GM23248 (cell line): ENCODE measurements around the gene ULBP3. TPM values are rescaled to one million over a fixed set of nuclear protein-coding genes. Genes with fewer than 3 reads are reported as not detected.

ENCODE experiments used
- DNase-seq: peaks from one replicate; pipeline ENCODE4 v3.0.0-alpha.2; 2015
- H2AFZ ChIP-seq: fragments of 200-600 bp; sonication (generic); 2 replicates; pipeline ENCODE4 v1.6.1; 2016; ENCODE audit warnings: antibody characterized with exemption
- H3F3A ChIP-seq: fragments of 200-600 bp; sonication (generic); 2 replicates; pipeline ENCODE4 v1.6.1; 2016; ENCODE audit warnings: mild to moderate bottlenecking, antibody characterized with exemption, mixed run types; ENCODE audit not compliant: insufficient read depth
- H3K27ac ChIP-seq: fragments of 200-600 bp; sonication (generic); 2 replicates; pipeline ENCODE4 v1.5.1; 2016; ENCODE audit warnings: mild to moderate bottlenecking
- H3K27me3 ChIP-seq: fragments of 200-600 bp; sonication (generic); replicated peaks from 2 replicates; pipeline ENCODE4 v1.6.1; 2016; ENCODE audit warnings: mild to moderate bottlenecking; ENCODE audit not compliant: insufficient read depth
- H3K36me3 ChIP-seq: fragments of 200-600 bp; sonication (generic); 2 replicates; pipeline ENCODE4 v1.6.1; 2016; ENCODE audit warnings: low read depth, mild to moderate bottlenecking
- H3K4me1 ChIP-seq: fragments of 200-600 bp; sonication (generic); 2 replicates; pipeline ENCODE4 v1.6.1; 2016; ENCODE audit warnings: mild to moderate bottlenecking; ENCODE audit not compliant: insufficient read depth
- H3K4me2 ChIP-seq: fragments of 200-600 bp; sonication (generic); one replicate; pipeline ENCODE4 v1.6.1; 2016; ENCODE audit warnings: mild to moderate bottlenecking; ENCODE audit not compliant: unreplicated experiment
- H3K4me3 ChIP-seq: fragments of 200-600 bp; sonication (generic); 2 replicates; pipeline ENCODE4 v1.5.1; 2016; ENCODE audit warnings: mild to moderate bottlenecking
- H3K79me2 ChIP-seq: fragments of 200-600 bp; sonication (generic); 2 replicates; pipeline ENCODE4 v1.6.1; 2016; ENCODE audit warnings: mild to moderate bottlenecking; ENCODE audit not compliant: insufficient read depth
- H3K9ac ChIP-seq: fragments of 200-600 bp; sonication (generic); 2 replicates; pipeline ENCODE4 v1.6.1; 2016; ENCODE audit warnings: mild to moderate bottlenecking
- H3K9me2 ChIP-seq: fragments of 200-600 bp; sonication (generic); 2 replicates; pipeline ENCODE4 v1.6.1; 2016; ENCODE audit warnings: mixed run types, mild to moderate bottlenecking, moderate library complexity; ENCODE audit not compliant: insufficient read depth
- H3K9me3 ChIP-seq: fragments of 200-600 bp; sonication (generic); one replicate; pipeline ENCODE4 v1.6.1; 2017; ENCODE audit warnings: low read depth
- H4K20me1 ChIP-seq: fragments of 200-600 bp; sonication (generic); 2 replicates; pipeline ENCODE4 v1.6.0; 2016; ENCODE audit not compliant: insufficient read depth
- EZH2 ChIP-seq: fragments of 200-600 bp; sonication (generic); IDR thresholded peaks from 2 replicates; pipeline ENCODE4 v1.6.1; 2018; ENCODE audit warnings: antibody characterized with exemption, mild to moderate bottlenecking; ENCODE audit not compliant: insufficient read depth, poor library complexity, severe bottlenecking
- EZH2phosphoT487 ChIP-seq: fragments of 200-600 bp; sonication (generic); IDR thresholded peaks from 2 replicates; pipeline ENCODE4 v1.6.1; 2018; ENCODE audit warnings: antibody characterized with exemption, moderate library complexity, mild to moderate bottlenecking, low read depth; ENCODE audit not compliant: insufficient read depth
- WGBS, 2 experiments: methylation state at CpG; one replicate each; pipeline ENCODE4 v1.1.6; 2015 to 2017; ENCODE audit warnings: low lambda C conversion rate in 2 of 2, low coverage in 1 of 2; ENCODE audit errors: missing lambda C conversion rate in 2 of 2; 5-methylcytosine and 5-hydroxymethylcytosine counted together
- in situ Hi-C: fragments of 300-500 bp; cut with MboI; formaldehyde crosslinking; loops from 2 replicates; pipeline ENCODE4 v1.15.0; 2020
- polyA plus RNA-seq: library from polyadenylated mRNA; unstranded; fragments of >200 nt; fragmentation: Nextera tagmentation; extraction: Ambion mirVana; gene quantifications from 2 replicates; pipeline ENCODE4 v1.2.1, GENCODE V29; 2016
- total RNA-seq: library from RNA; depleted of rRNA; stranded (reverse); fragments of >200 nt; shearing (Covaris generic); gene quantifications from 2 replicates; pipeline ENCODE4 v1.2.3, GENCODE V29; 2014

ULBP3 gene
- total and polyA plus RNA-seq, 2 experiments from 2014 or later = 4.4 to 12.6 TPM

DNA sequence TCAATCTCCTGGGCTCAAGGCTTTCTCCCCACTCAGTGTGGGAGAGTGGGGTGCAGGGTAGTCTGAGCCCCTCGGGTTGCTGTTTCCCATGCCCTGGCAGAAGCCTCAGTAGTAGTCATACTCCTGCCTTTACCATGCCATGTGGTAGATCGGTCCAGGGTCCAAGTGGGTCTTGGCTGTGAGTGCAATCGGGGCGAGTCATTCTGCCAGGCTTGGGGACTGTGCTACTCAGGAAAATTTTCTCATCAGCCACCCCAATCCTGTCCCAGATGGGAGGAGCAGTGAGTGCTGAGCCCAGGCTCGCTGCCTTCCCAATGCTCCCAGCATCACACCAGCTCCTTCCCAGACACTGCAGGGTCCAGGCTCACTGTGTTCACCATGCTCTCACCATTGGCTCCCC, 32.8 kb downstream of the ULBP3 start:
- WGBS, 2 experiments = 46 to 51% methylated on average over 5 of the region's 5 CpGs
- peaks cover 72% of the 10 kb centered on the region for H3K27me3 ChIP-seq

GRCh38 chr6:150033207-150033771, 35.6 kb downstream of the ULBP3 start:
- H3K4me1 ChIP-seq = peaks cover 3% of the 10 kb centered on the region; the same call in 1 of the 2 replicates
- H3K9me2 ChIP-seq = no peaks in the 10 kb centered on the region
- H3K79me2 ChIP-seq = no peaks in the 10 kb centered on the region
- no peak overlapping the region for H2AFZ ChIP-seq
- H3K36me3 ChIP-seq = no peaks in the 10 kb centered on the region
- H3F3A ChIP-seq = no peaks in the 10 kb centered on the region
- peak; percentile 19 for DNase-seq
- no peak for TF ChIP-seq EZH2phosphoT487
- TF ChIP-seq EZH2 = no peak
- H3K9ac ChIP-seq = no peak overlapping the region
- in situ Hi-C loops = no loop called here
- H3K27me3 ChIP-seq = peaks cover 45% of the 10 kb centered on the region
- no peak overlapping the region for H3K4me2 ChIP-seq
- 73 to 83% methylated on average over 6 of the region's 6 CpGs for WGBS, 2 experiments
- no peak overlapping the region for H3K4me3 ChIP-seq
- H3K9me3 ChIP-seq = no peaks in the 10 kb centered on the region
- no peaks in the 10 kb centered on the region for H4K20me1 ChIP-seq
- H3K27ac ChIP-seq = no peak overlapping the region

More for the DNA sequence above, 32.8 kb downstream of the ULBP3 start:
- Histone ChIP-seq H3K4me1 (peaks cover 3% of the 10 kb centered on the region; the same call in 1 of the 2 replicates), H3K9me3 (no peaks in the 10 kb centered on the region), H3K9me2 (no peaks in the 10 kb centered on the region), H3K36me3 (no peaks in the 10 kb centered on the region), H3F3A (no peaks in the 10 kb centered on the region), H3K79me2 (no peaks in the 10 kb centered on the region), H3K27ac (no peak overlapping the region), H3K4me2 (no peak overlapping the region), H2AFZ (no peak overlapping the region), H3K9ac (no peak overlapping the region), H4K20me1 (no peaks in the 10 kb centered on the region), H3K4me3 (no peak overlapping the region)
- DNase-seq = no peak
- TF ChIP-seq EZH2 (no peak), EZH2phosphoT487 (no peak)
- in situ Hi-C loops = no loop called here

GRCh38 chr6:150032598-150032997, 36.3 kb downstream of the ULBP3 start:
- H3K9me2 ChIP-seq = no peaks in the 10 kb centered on the region
- no peak for DNase-seq
- H3K79me2 ChIP-seq = no peaks in the 10 kb centered on the region
- in situ Hi-C loops = no loop called here
- H3K27ac ChIP-seq = no peak overlapping the region
- H3K4me2 ChIP-seq = no peak overlapping the region
- TF ChIP-seq EZH2phosphoT487 = no peak
- TF ChIP-seq EZH2 = no peak
- peaks cover 41% of the 10 kb centered on the region for H3K27me3 ChIP-seq
- H3K4me1 ChIP-seq = peaks cover under 1% of the 10 kb centered on the region; the same call in 1 of the 2 replicates
- WGBS, 2 experiments = 74 to 81% methylated on average over 8 of the region's 8 CpGs
- no peak overlapping the region for H2AFZ ChIP-seq
- H3K4me3 ChIP-seq = no peak overlapping the region
- no peaks in the 10 kb centered on the region for H3K9me3 ChIP-seq
- H3K9ac ChIP-seq = no peak overlapping the region
- H4K20me1 ChIP-seq = no peaks in the 10 kb centered on the region
- no peaks in the 10 kb centered on the region for H3F3A ChIP-seq
- no peaks in the 10 kb centered on the region for H3K36me3 ChIP-seq

DNA sequence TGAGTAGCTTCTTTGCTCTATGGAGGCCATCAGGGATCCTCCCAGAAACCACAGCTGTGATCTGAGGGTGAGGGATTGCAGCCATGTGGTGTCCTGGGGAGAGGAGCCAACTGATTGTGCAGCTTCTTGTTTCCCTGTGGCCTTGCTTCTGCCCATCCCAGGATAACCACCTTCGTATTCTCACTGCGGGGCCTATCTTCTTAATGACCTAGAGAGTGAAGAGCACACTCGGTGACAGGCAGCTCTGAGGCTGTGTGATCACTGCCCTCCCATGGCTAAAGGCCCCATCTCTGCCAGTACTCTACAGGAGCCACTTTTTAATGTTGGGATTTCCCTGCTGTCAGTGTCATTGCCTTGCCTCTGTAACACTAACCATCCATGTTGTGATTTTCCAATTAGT, 38.3 kb downstream of the ULBP3 start:
- Histone ChIP-seq H3K9ac (no peak overlapping the region), H3K4me3 (no peak overlapping the region), H3K36me3 (no peaks in the 10 kb centered on the region), H3K79me2 (no peaks in the 10 kb centered on the region), H3F3A (no peaks in the 10 kb centered on the region), H2AFZ (no peak overlapping the region), H3K27me3 (peaks cover 27% of the 10 kb centered on the region), H3K4me1 (no peaks in the 10 kb centered on the region), H3K4me2 (no peak overlapping the region), H3K9me3 (no peaks in the 10 kb centered on the region), H4K20me1 (no peaks in the 10 kb centered on the region), H3K27ac (no peak overlapping the region), H3K9me2 (no peaks in the 10 kb centered on the region)
- DNase-seq = no peak
- 41 to 59% methylated on average over 3 of the region's 3 CpGs for WGBS, 2 experiments
- TF ChIP-seq EZH2phosphoT487 = no peak
- TF ChIP-seq EZH2 = no peak
- in situ Hi-C loops = no loop called here
